ENCODE measurements around the gene ALG12. TPM values are rescaled to one million over a fixed set of nuclear protein-coding genes. Genes with fewer than 3 reads are reported as not detected.

ALG12 gene
- total and polyA plus RNA-seq, 9 donors = 3.5 to 19.2 (median 13.7) TPM

DNA sequence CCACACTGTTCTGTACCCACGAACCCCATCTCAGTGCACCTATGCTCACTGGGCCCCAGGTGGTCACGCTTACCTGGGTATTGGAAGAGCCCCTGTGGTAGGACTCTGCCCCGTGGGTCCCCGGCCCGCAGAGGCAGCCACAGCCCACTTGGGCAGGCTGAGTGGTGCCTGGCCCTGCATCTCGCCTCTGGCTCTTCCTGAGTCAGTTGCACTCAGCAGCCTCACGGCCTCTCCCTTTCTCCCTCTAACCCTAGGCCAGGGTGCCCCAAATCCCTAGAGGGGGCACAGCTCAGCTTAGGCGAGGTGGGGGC lies 9.9 kb upstream of the ALG12 start:
- no peaks in the 10 kb centered on the region for H3K4me1 ChIP-seq (ENCODE audit: insufficient read depth)
- H3K27ac ChIP-seq = no peak overlapping the region
- H3K9me3 ChIP-seq = no peaks in the 10 kb centered on the region
- H3K4me3 ChIP-seq = no peak overlapping the region
- 82 to 90% (median 85%) methylated on average over 8 of the region's 8 CpGs for WGBS, 3 donors
- H3K27me3 ChIP-seq = no peaks in the 10 kb centered on the region
- TF ChIP-seq, protein P1, sequence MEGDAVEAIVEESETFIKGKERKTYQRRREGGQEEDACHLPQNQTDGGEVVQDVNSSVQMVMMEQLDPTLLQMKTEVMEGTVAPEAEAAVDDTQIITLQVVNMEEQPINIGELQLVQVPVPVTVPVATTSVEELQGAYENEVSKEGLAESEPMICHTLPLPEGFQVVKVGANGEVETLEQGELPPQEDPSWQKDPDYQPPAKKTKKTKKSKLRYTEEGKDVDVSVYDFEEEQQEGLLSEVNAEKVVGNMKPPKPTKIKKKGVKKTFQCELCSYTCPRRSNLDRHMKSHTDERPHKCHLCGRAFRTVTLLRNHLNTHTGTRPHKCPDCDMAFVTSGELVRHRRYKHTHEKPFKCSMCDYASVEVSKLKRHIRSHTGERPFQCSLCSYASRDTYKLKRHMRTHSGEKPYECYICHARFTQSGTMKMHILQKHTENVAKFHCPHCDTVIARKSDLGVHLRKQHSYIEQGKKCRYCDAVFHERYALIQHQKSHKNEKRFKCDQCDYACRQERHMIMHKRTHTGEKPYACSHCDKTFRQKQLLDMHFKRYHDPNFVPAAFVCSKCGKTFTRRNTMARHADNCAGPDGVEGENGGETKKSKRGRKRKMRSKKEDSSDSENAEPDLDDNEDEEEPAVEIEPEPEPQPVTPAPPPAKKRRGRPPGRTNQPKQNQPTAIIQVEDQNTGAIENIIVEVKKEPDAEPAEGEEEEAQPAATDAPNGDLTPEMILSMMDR (IDR thresholded peaks at IDR 0.05) = no peak
- no peak for TF ChIP-seq EP300 (IDR thresholded peaks at IDR 0.05)
- no peak for TF ChIP-seq POLR2A (IDR thresholded peaks at IDR 0.05)
- no peaks in the 10 kb centered on the region for H3K36me3 ChIP-seq
- intact Hi-C loops (cut with DNase I) = loop anchor here (2.0 to 10.0 kb wide), 4 partner anchors 103 to 284 kb away; no protein-coding TSS in a partner anchor
- no peak for DNase-seq

DNA sequence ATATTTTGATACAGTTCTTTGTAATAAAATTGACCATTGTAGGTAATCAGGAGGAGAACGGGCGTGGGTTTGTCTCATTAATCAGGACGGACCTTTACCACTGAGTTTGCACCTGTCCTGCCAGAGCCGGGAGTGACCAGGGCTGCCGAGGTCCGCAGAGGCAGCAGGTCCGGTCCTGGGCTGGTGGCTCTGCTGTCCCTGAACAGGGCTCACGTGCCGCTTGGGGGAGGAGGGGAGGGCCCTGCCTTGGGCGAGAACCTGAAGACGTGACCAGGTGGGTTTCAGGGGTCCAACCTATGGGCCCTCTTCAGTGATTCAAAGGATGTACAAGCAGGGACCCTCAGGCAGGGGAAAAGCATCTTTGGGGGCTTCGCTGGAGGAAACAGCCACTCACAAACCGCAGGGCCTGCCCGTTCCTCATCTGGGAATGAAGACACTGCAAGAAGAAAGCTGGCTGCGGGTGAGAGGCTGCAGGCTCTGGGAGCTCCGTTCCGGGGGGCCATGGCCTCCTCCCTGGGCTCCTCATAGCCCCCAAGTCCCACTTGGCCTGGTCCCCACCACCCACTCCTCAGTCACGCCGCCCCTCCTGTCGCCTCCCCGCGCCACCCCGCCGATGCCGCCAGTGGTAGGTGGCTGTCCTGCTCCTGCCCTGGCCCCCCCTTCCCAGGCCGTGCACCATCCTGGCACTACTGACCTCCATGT lies 9.4 kb upstream of the ALG12 start:
- Histone ChIP-seq H3K4me1 (ENCODE audit: insufficient read depth) (no peaks in the 10 kb centered on the region), H3K27ac (no peak overlapping the region)
- WGBS, 3 donors = 85 to 94% (median 89%) methylated on average over 23 to 26 of the region's 26 CpGs

DNA sequence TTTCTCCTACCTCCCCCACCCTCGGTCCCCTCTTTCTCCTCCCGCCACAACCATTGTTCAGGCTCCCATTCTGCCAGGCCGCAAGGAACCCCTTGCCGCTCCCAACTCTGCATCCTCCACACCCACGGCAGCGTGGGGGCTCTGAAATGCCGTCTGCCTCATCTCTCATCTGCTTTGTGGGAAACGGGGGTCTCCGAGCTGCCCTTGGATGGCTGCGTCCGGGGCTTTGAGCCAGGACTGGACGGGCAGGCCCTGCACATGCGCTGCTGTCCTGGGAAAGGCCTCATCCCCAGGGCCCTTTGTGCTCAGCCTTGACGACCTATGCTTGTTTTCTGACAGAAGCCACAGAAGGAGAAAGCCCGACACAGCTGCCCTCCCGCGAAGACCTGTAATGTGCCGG lies 8.7 kb upstream of the ALG12 start:
- 77 to 82% (median 81%) methylated on average over 18 of the region's 18 CpGs for WGBS, 3 donors
- Histone ChIP-seq H3K36me3 (no peaks in the 10 kb centered on the region), H3K9me3 (no peaks in the 10 kb centered on the region), H3K4me3 (no peak overlapping the region), H3K27ac (no peak overlapping the region), H3K27me3 (no peaks in the 10 kb centered on the region), H3K4me1 (ENCODE audit: insufficient read depth) (no peaks in the 10 kb centered on the region)
- DNase-seq = no peak
- intact Hi-C loops (cut with DNase I) = loop anchor here in 3 of 4 donors (5.0 to 10.0 kb wide), 3 partner anchors 105 to 285 kb away; no protein-coding TSS in a partner anchor
- TF ChIP-seq, protein P1 (IDR thresholded peaks at IDR 0.05) = no peak
- no peak for TF ChIP-seq EP300 (IDR thresholded peaks at IDR 0.05)
- no peak for TF ChIP-seq POLR2A (IDR thresholded peaks at IDR 0.05)

More for the DNA sequence above, 9.4 kb upstream of the ALG12 start:
- no peak for DNase-seq
- intact Hi-C loops (cut with DNase I) = loop anchor here (2.0 to 10.0 kb wide), 4 partner anchors 103 to 285 kb away; no protein-coding TSS in a partner anchor
- Histone ChIP-seq H3K27me3 (no peaks in the 10 kb centered on the region), H3K4me3 (no peak overlapping the region), H3K9me3 (no peaks in the 10 kb centered on the region), H3K36me3 (no peaks in the 10 kb centered on the region)
- TF ChIP-seq EP300 (IDR thresholded peaks at IDR 0.05) (no peak), POLR2A (IDR thresholded peaks at IDR 0.05) (no peak)

DNA sequence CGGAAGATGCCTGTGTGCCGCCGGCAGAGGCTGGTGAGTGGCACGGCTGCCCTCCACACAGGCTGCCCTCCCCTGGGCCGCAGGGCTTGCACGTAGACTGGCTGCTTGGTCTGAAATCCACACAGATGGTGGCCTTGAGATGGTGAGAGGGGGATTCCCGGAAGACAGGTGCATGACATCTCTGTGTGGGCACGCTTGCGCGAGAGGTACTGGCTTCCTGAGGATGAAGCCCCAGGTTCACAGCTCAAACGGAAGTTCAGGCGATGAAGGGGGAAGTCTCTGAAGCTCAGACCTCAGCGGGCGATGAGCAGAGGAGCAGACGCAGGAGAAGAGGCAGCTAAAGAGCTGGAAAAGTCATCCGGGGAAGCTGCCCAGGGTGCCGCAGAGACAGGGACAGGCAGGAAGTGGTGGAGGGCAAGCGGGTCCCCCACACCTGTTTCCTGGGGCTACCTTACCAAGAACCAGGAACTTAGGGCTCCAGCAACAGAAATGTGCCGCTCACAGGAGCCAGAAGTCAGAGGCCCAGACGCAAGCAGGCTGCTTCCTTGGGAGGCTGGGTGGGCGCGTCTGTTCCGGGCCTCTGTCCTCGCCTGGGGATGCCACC lies 7.4 kb upstream of the ALG12 start:
- H3K4me1 ChIP-seq (ENCODE audit: insufficient read depth) = no peaks in the 10 kb centered on the region
- intact Hi-C loops (cut with DNase I) = loop anchor here in 3 of 4 donors (5.0 to 10.0 kb wide), 3 partner anchors 107 to 287 kb away; no protein-coding TSS in a partner anchor
- no peak for DNase-seq
- TF ChIP-seq EP300 (IDR thresholded peaks at IDR 0.05) (no peak), POLR2A (IDR thresholded peaks at IDR 0.05) (no peak)
- TF ChIP-seq, protein P1 (IDR thresholded peaks at IDR 0.05) = no peak
- no peaks in the 10 kb centered on the region for H3K9me3 ChIP-seq
- H3K36me3 ChIP-seq = no peaks in the 10 kb centered on the region
- 87 to 92% (median 92%) methylated on average over 24 of the region's 24 CpGs for WGBS, 3 donors
- H3K27me3 ChIP-seq = no peaks in the 10 kb centered on the region
- H3K4me3 ChIP-seq = no peak overlapping the region
- no peak overlapping the region for H3K27ac ChIP-seq

Data from ovary (tissue), 9 donors.